Ishikawa (cell line): ENCODE measurements around the gene KCNJ13.

Experiments
- CEBPB ChIP-seq: IDR thresholded peaks from 2 replicates; pipeline ENCODE4 v1.6.1; 2012
- CREB1 ChIP-seq: IDR thresholded peaks from 2 replicates; pipeline ENCODE4 v1.6.1; 2012; ENCODE audit warnings: low read depth
- NFIC ChIP-seq: IDR thresholded peaks from 2 replicates; pipeline ENCODE4 v1.6.1; 2012
- TF ChIP-seq, protein P1 (sequence below): IDR thresholded peaks from 2 replicates; pipeline ENCODE4 v1.6.1; 2012
- TF ChIP-seq, protein P2 (sequence below): IDR thresholded peaks from 2 replicates; pipeline ENCODE4 v1.6.1; 2012

- TF ChIP-seq, protein P1, sequence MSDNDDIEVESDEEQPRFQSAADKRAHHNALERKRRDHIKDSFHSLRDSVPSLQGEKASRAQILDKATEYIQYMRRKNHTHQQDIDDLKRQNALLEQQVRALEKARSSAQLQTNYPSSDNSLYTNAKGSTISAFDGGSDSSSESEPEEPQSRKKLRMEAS = no peak
- TF ChIP-seq CEBPB (no peak), NFIC (no peak), CREB1 (no peak)
- TF ChIP-seq, protein P2, sequence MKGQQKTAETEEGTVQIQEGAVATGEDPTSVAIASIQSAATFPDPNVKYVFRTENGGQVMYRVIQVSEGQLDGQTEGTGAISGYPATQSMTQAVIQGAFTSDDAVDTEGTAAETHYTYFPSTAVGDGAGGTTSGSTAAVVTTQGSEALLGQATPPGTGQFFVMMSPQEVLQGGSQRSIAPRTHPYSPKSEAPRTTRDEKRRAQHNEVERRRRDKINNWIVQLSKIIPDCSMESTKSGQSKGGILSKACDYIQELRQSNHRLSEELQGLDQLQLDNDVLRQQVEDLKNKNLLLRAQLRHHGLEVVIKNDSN = no peak
Observed at GRCh38 chr2:232795920-232796319, 19.6 kb upstream of the KCNJ13 start.
